ENCODE data around the gene VSIR.

Gene VSIR

DNA sequence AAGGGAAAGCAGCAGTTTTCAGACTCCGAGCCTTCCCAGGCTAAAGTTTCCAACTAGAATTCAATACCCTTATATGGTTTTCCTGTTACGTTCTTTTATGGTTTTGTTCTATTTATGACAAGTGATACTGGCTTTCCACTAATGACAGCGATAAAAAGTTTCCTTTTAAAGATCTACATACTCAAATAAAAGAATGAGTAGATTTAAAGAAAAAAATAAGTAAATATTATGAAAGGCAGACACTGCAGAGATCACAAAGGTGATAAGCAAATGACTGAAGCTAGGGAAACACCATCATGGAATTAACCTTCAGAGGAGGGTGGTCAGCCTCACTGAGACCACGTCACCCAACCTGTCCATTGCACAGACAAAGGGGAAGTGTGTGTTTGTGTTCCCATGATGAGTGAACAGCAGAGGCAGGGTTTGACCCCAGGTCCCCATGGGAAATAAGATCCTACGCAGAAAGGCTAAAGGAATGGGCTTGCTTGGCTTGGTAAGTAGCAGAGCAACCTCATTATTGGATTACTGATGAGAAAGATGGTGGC, 4.0 kb downstream of the VSIR start:
- no peak for DNase-seq (ENCODE audit: low read depth)
- H3K4me3 ChIP-seq (ENCODE audit: low read length): no peak overlapping the region
- TF ChIP-seq, protein P1, sequence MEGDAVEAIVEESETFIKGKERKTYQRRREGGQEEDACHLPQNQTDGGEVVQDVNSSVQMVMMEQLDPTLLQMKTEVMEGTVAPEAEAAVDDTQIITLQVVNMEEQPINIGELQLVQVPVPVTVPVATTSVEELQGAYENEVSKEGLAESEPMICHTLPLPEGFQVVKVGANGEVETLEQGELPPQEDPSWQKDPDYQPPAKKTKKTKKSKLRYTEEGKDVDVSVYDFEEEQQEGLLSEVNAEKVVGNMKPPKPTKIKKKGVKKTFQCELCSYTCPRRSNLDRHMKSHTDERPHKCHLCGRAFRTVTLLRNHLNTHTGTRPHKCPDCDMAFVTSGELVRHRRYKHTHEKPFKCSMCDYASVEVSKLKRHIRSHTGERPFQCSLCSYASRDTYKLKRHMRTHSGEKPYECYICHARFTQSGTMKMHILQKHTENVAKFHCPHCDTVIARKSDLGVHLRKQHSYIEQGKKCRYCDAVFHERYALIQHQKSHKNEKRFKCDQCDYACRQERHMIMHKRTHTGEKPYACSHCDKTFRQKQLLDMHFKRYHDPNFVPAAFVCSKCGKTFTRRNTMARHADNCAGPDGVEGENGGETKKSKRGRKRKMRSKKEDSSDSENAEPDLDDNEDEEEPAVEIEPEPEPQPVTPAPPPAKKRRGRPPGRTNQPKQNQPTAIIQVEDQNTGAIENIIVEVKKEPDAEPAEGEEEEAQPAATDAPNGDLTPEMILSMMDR (conservative IDR thresholded peaks at IDR 0.05; ENCODE audit: low read length): no peak

DNA sequence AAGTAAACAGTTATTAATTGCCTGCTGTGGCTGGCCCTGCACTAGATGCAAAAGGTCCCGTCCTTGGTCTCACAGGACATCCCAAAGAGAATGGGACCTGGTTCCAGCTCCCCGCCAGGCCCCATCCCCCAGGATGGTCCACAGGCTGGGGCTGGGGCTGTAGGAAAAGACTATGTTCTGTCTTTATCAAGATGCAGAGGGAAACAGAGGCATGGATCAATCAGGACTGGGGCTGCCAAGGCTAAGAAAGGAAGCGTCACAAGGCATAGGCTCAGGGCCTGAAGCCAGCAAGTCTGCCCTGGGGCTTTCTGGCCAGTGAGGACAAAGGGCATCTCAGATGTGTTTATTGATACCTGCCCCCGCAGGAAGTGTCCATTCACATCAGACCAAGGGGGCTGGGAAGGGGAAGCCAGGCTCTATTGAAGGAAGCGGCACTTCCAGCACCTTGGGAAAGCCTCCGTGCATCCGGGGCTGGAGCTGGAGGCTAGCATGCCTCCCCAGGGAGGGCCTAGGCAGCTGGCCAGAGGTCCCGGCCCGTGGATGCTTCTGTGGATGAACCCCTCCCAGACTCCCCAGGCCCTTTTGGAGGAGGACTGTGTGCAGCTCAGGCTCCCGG, 5.8 kb downstream of the VSIR start:
- TF ChIP-seq, protein P1 (conservative IDR thresholded peaks at IDR 0.05; ENCODE audit: low read length): no peak
- peak; percentile 49 for DNase-seq (ENCODE audit: low read depth)
- no peak overlapping the region for H3K4me3 ChIP-seq (ENCODE audit: low read length)

DNA sequence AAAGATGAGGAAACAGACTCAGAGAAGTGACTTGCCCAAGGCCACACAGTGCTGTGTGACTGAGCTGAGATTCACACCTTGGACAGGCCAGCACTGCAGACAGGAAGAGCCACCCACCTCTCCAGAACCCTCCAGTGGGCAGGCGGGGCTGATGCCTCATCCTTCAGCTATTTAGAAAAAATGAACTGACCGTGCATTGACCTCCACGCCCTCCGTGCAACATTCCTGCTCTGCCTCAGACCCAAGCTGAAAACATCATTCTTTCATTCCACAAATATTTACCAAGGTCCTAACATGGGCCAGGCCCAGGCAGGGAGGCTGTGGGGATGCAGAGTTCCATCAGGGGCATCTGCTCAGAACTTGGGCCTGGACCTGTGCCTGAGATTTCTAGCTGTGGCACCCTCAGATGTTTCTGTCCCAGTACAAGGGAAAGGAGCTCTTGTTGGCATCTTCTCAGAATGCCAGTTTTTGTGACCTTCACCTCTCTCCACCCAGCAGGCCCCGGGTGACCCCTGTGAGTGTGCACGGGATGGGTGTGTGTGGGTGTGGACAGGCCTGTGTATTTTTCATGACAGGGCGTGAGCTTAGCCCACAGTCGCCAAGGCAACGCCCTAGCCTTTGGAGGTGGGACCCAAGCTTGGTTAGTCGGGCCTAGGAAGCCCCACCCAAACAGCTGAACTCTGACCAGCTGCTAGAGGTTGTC, 6.5 kb downstream of the VSIR start:
- TF ChIP-seq, protein P1 (conservative IDR thresholded peaks at IDR 0.05; ENCODE audit: low read length): no peak
- DNase-seq (ENCODE audit: low read depth): peak; percentile 99
- no peak overlapping the region for H3K4me3 ChIP-seq (ENCODE audit: low read length)

DNA sequence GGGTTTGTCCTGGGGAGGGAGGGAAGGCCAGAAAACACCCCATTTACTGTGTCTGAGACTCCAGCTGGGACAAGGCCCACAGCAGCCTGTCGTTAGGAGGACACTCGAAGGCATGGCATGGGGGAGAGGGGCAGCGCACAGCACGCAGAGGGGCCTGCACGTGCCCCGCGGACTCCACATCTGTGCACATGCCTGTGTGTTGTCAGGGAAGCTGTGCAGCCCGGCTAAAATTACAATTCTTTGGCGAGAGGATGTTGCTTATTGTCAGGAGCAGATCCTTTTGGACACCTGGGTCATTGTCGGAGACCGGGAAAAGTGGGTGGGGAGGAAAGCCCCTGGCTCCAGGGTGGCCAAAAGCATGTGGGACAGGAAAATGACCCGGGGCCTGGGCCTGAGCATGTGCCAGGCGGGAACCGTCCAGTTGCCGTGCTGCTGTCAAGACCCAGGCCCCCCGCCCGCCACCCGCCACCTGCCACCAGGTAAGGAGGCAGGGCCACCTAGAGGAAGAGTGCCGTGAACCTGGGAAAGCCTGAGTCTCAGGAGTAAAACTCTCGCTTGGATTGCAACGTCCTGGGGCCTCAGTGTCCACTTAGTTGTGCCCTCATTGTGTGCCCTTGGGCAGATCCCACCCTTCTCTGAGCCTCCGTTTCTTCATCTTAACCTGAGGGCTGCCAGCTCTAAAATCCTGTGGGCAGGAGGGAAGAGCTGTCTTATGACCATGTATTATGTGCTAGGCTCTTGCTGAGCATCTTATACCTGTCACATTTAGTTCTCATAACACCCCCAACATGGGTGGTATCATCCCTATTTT, 7.2 kb downstream of the VSIR start:
- DNase-seq (ENCODE audit: low read depth): no peak
- no peak overlapping the region for H3K4me3 ChIP-seq (ENCODE audit: low read length)
- TF ChIP-seq, protein P1 (conservative IDR thresholded peaks at IDR 0.05; ENCODE audit: low read length): no peak

DNA sequence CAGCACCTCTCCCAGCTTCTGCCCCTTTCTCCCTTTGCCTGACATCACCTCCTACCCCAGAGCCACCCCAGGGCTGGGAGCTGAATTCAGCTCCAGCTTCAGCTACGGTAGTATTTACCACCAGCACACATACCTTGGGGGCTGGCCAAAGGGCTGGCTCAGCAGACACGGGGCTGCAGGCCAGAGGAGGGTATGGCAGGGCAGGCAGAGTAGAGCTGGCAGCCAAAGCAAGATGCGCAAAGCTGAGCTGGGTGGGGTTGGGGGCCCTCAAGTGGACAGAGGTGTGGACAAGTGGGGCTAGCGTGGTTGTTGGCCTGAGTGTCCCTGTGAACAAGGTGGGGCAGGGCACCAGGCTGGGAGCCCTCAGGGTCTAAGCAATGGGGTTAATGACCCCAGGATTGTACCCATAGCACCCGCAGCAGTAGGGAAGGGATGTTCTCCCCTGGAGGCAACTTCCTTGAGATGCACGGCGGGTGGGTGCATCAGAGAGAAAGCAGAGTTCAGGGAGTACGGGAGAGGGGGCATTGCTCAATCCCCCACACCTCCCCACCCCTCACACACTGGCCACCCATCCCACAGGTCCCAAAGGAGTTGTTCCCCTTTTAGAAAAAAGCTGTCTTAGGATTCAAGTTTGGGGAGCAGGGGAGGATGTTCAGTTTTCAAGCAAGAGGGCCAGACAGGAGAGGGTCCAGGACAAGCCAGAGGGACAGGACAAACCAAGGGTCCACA, 8.0 kb downstream of the VSIR start:
- peak; percentile 79 for DNase-seq (ENCODE audit: low read depth)
- H3K4me3 ChIP-seq (ENCODE audit: low read length): no peak overlapping the region

More for the DNA sequence above, 8.0 kb downstream of the VSIR start:
- TF ChIP-seq, protein P1 (conservative IDR thresholded peaks at IDR 0.05; ENCODE audit: low read length): no peak

All from AG10803 (cell line).